ENCODE results near the gene TSC2.

Gene TSC2

GRCh38 chr16:2047330-2048115 is at the start of gene TSC2, which contains the start of gene NTHL1:
TSS of gene TSC2 (plus strand) at chr16:2047985. CDS start at chr16:2048616, 631 bp downstream.
TSS of gene NTHL1 (minus strand) at chr16:2047834. CDS start at chr16:2047823, 11 bp downstream.
- peak; percentile 90 for DNase-seq (ENCODE audit: low spot score)

- DNase-seq (ENCODE audit: low spot score) = no peak
Measured at GRCh38 chr16:1998360-1998835, 49.4 kb upstream of the TSC2 start.

DNA sequence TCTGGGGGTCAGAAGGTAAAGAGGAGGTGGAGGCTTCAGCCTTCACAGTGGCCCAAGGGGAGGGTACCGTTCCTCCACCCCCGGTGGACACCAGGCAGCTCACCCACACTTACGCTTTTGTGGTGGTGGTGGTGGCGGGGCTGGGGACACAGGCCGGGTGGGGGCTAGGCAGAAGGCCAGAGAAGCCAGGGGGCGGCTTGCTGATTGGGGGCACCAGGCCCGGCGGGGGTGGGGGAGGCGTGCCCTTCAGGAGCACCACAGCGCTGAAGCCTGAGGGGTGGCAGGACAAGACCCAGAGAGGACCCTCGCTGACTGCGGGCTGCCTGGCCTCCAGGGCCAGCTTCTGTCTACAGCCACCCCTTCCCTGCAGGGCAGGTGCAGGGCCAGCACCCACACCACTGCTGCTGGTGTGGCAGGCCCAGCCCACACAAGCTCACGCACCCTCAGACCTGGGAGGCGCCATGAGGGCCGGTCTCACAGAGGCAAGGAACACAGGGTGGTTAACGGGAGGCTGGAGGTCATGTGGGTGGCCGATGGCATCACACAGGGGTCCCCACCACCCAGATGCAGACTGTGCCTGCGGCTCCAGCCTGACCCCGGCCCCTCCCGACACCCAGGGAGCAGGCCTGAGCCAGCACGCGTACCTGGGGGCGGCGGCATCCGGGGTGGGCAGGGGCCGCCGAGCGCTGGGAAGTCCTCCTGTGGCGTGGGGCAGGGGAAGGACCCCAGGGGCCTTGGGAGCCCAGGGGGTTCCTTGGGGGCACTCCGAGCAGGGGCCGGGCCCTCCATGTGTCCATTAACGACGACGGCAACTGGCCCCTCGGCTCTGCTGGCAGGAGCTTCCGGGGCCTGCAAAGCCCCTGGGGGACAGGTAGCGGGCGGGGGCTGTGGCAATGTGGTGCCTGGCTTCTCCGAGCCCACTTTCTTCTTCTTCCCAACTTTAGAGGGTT is 48.7 kb upstream of the TSC2 start:
- DNase-seq (ENCODE audit: low spot score) = no peak

- DNase-seq (ENCODE audit: low spot score) = no peak
Measured at GRCh38 chr16:1999866-2000514, 47.8 kb upstream of the TSC2 start.

DNA sequence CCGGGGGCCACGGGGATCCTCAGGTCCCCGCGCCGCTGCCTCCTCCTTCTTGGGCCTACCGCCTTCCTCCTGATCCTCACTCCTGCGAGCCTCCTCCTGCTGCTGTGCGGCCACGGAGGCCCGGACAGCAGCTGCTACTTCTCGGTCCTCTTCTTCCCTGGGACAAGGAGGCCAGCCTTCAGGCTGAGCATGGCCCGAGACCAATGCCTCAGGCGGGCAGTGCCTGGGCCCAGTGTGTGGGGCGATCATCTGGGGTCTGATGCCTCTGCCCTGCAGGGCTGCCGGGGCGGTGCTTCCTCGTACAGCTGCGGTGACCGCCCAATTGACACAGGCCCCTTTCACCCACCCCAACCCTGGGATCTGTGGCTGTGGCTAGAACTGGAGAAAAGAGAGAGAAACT is 46.8 kb upstream of the TSC2 start:
- DNase-seq (ENCODE audit: low spot score) = no peak

GRCh38 chr16:2001456-2002355 is 46.1 kb upstream of the TSC2 start:
- DNase-seq (ENCODE audit: low spot score) = no peak

DNA sequence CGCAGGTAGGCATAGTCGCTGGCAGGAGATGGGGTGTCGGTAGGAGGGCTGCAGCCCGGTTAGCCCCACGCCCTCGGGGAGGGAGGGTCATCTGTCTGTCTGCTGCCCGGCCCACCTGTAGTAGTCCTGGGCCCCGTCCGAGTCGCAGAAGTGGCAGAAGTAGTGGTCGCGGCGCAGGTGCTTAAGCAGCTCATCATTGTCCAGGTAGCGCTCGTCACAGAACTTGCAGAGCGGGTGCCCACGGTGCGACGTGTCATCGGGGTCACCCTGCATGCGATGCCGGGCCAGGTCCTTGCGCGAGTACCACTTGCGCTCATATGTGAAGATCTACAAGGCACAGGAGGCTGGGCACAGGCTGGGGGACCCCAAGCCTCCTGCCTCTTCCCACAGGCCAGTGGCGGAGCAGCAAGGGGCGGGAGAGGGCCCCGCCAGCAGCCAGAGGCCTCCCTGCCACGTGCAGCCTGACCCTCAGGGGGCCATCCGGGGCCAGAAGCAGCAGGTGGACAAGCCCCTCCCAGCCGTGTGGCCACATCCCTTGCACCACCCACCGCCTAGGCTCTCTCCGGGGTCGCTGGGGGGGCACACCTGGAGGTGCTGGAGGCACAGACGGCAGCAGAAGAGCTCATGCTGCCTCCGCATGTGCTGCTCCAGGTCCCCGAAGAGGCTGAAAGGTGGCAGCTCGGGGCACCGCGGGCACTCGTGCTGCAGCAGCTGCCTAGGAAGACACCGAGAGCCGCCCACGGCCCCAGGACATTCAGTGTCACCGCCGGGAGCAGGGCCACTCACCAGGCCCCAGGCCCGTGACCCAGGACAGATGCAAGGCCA is 45.2 kb upstream of the TSC2 start:
- DNase-seq (ENCODE audit: low spot score) = no peak

DNA sequence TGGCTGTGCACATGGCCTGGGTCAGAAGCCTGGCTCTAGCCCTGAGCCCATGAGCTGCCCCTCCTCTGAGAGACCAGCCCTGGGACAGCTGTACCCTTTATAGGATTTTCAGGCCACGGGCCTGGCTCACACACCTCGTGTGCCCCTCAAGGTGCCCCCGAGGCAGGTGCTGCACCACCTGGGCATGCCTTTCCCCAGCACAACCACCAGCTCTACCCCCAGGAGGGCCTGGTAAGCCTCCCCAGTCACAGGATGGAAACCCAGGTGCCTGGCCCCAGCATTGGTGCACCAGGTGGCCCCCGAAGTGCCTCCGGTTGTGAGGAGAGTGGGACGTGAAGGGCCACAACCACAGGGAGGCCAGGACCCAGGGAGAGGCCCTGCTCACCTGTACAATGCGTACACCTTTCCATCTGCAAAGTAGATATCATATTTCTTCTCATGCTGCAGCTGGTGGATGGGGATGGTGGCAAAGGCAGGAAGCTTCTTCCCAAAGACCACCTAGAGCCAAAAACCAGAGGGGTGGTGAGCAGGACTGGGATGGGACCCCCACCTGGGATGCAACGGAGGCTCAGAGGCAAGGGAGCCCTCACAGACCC is 44.5 kb upstream of the TSC2 start:
- DNase-seq (ENCODE audit: low spot score) = no peak

- peak; percentile 97 for DNase-seq (ENCODE audit: low spot score)
Measured at GRCh38 chr16:2003827-2004641, 43.8 kb upstream of the TSC2 start.

- no peak for DNase-seq (ENCODE audit: low spot score)
Measured at GRCh38 chr16:2004795-2005517, 42.8 kb upstream of the TSC2 start.

DNA sequence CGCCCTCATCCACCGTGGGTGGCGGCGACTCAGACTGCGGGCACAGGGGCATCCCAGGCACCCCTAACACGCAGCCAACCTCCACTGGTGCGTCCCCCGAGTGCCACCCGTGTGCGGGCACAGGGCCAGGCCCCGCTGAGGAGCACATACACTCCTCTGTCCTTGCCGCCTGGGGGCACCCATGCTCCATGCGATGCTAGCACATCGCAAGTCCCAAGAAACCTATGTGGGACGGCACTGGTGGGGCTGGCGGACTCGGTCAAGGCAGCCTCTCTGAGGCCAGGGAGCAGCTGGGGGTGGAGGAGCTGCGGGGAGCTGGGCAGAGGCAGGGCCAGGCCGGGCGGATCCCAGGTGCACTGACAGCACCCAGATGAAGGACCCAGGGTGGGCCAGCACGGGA is 42.1 kb upstream of the TSC2 start:
- DNase-seq (ENCODE audit: low spot score) = no peak

GRCh38 chr16:2006317-2006716 is 41.5 kb upstream of the TSC2 start:
- no peak for DNase-seq (ENCODE audit: low spot score)

- no peak for DNase-seq (ENCODE audit: low spot score)
Measured at GRCh38 chr16:2007081-2007836, 40.5 kb upstream of the TSC2 start.

DNA sequence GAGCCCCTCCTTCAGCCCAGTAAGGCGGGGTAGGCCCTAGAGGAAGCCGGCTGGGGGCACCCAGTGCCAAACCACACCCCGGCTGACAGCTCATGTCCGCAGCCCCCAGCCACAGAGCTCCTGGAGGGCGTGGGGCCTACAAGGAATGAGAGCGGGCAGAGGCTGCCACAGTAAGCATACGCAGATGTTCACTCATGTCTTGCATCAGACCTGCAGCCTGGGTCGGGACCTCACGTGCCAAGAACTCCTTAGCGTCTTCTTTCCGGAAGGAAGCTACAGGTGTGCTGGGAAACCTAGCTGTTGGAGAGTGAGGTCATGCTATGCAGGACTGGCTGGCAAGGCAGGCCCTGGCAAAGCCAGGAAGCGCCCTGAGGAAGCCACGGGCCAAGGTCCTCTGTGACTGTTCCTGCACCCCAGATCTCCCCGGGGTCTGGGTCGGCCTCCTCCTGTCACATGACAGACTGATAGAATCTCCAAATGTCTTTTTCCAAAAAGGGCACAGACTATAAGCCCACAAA is 39.7 kb upstream of the TSC2 start:
- DNase-seq (ENCODE audit: low spot score) = no peak

- peak; percentile 72 for DNase-seq (ENCODE audit: low spot score)
Measured at GRCh38 chr16:2008631-2009163, 39.1 kb upstream of the TSC2 start.

DNA sequence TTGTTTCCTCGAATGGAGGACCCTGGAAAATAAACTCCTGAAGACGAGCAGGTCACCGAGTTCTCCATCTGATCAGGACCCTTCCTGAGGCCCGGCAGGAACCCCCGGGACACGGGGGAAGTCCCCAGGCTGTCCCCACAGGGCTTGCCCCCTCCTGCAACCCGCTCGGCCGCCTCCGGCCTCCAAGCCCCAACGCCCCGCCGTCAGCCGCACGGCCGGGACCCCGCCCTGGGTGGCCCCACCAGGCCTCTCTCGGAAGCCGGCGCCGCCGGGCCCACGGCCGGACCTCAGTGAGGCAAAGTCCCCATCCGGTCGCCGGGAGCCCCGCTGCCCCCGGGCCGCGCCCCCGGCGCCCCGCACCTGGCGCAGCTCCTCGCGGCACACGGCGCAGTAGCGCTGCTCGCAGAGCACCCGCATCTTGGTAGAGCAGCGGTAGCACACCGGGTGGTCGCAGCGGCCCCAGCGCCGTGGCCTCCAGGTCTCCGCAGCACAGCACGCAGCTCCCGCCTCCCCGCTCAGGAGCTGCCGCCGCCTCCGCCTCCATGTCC is 38.5 kb upstream of the TSC2 start:
- peak; percentile 47 for DNase-seq (ENCODE audit: low spot score)
